ENCODE results near the gene TXNRD2.
"Not testable (repeated sequence)": the region's sequence is repeated elsewhere in the genome, so short reads cannot be mapped to it uniquely, and the experiment has no call there.

GRCh38 chr22:19883446-19883845, 58.2 kb downstream of the TXNRD2 start:
- TF ChIP-seq, protein P1, sequence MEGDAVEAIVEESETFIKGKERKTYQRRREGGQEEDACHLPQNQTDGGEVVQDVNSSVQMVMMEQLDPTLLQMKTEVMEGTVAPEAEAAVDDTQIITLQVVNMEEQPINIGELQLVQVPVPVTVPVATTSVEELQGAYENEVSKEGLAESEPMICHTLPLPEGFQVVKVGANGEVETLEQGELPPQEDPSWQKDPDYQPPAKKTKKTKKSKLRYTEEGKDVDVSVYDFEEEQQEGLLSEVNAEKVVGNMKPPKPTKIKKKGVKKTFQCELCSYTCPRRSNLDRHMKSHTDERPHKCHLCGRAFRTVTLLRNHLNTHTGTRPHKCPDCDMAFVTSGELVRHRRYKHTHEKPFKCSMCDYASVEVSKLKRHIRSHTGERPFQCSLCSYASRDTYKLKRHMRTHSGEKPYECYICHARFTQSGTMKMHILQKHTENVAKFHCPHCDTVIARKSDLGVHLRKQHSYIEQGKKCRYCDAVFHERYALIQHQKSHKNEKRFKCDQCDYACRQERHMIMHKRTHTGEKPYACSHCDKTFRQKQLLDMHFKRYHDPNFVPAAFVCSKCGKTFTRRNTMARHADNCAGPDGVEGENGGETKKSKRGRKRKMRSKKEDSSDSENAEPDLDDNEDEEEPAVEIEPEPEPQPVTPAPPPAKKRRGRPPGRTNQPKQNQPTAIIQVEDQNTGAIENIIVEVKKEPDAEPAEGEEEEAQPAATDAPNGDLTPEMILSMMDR (IDR thresholded peaks at IDR 0.05), result not testable (repeated sequence)
- TF ChIP-seq EZH2 (IDR thresholded peaks at IDR 0.05; ENCODE audit: borderline replicate concordance, insufficient read depth, low read depth, low read length, poor library complexity, severe bottlenecking), result not testable (repeated sequence)
